Amygdala (tissue), 56 donors: ENCODE results near the gene KCNMA1.
A peak's percentile ranks its signal among the peaks of the same experiment; 100 is the strongest.

Experiments used
- DNase-seq, 56 donors: peaks; one replicate each; lab custom pipeline; 2025; lab: John Stamatoyannopoulos, UW

KCNMA1 gene

GRCh38 chr10:77609781-77610272 lies 27.8 kb downstream of the KCNMA1 start:
- peak in 4 of 56 donors; percentile 18 to 24 (median 21) for DNase-seq

GRCh38 chr10:77608281-77608680 lies 29.3 kb downstream of the KCNMA1 start:
- no peak for DNase-seq

GRCh38 chr10:77606751-77607150 lies 30.9 kb downstream of the KCNMA1 start:
- no peak for DNase-seq

GRCh38 chr10:77605466-77605865 lies 32.1 kb downstream of the KCNMA1 start:
- no peak for DNase-seq

- no peak for DNase-seq
Observed at GRCh38 chr10:77604941-77605351, 32.7 kb downstream of the KCNMA1 start.

- DNase-seq, result no peak
Observed at GRCh38 chr10:77604063-77604462, 33.5 kb downstream of the KCNMA1 start.

GRCh38 chr10:77603534-77603927 lies 34.1 kb downstream of the KCNMA1 start:
- no peak for DNase-seq

- no peak for DNase-seq
Observed at GRCh38 chr10:77602913-77603533, 34.6 kb downstream of the KCNMA1 start.

GRCh38 chr10:77602231-77602912 lies 35.2 kb downstream of the KCNMA1 start:
- DNase-seq, result no peak

GRCh38 chr10:77601488-77601887 lies 36.1 kb downstream of the KCNMA1 start:
- DNase-seq, result no peak

- no peak for DNase-seq
Observed at GRCh38 chr10:77600640-77601039, 37.0 kb downstream of the KCNMA1 start.

GRCh38 chr10:77599651-77600050 lies 38.0 kb downstream of the KCNMA1 start:
- DNase-seq, result no peak

- no peak for DNase-seq
Observed at GRCh38 chr10:77598606-77599005, 39.0 kb downstream of the KCNMA1 start.

GRCh38 chr10:77597560-77597959 lies 40.0 kb downstream of the KCNMA1 start:
- DNase-seq, result no peak

- DNase-seq, result no peak
Observed at GRCh38 chr10:77594471-77594783, 43.2 kb downstream of the KCNMA1 start.

GRCh38 chr10:77593771-77594470 lies 43.7 kb downstream of the KCNMA1 start:
- DNase-seq, result no peak

GRCh38 chr10:77592946-77593636 lies 44.5 kb downstream of the KCNMA1 start:
- DNase-seq, result no peak

GRCh38 chr10:77592510-77592909 lies 45.1 kb downstream of the KCNMA1 start:
- DNase-seq, result peak in 2 of 56 donors; percentile 7 to 18

GRCh38 chr10:77591238-77591880 lies 46.2 kb downstream of the KCNMA1 start:
- no peak for DNase-seq

- DNase-seq, result no peak
Observed at GRCh38 chr10:77590344-77591237, 47.0 kb downstream of the KCNMA1 start.
